NCI-H526 (cell line): ENCODE data around the gene RAB6B.

ENCODE experiments used
- DNase-seq, 2 experiments: peaks; one replicate each; lab custom pipeline; 2025; lab: John Stamatoyannopoulos, UW

RAB6B gene

GRCh38 chr3:133895208-133896001 is at the start of gene RAB6B:
RAB6B (minus strand) TSS chr3:133895882; CDS start chr3:133895466, 416 bp downstream.
- peak; percentile 4 to 84 for DNase-seq

DNA sequence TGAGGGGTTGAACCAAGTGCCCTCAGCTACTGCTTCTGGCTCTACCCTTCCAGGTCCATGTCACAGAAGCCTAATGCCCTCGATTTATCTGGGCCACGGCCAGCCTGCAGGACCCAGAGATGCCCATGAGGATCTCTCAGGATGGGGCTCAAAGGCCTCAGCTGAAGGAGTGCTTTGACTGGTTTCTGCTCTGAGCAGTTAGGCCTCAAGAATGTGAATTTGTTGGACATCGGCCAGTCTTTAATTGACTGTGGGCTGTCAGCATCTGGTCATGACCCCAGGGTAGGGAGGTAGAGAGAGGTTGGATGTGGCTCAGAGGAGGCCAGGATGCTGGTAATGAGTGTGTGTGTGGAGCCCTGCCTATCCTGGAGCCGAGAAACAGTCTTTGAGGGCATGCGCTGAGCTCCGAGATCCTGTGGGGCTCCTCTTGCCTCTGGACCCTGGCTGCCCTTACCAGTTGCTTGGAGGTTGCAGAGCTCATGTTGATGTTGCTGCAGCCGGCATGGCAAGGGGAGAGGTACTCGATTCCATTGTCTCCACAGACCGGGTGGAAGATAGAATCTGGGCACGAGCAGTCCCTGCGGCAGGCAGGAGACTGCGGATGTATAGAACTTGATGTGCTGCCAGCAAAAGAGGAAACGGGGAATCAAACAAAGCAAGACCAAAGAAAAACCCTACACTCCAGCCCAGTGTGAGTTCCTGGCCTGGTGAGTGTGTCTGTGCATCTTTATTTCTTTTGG is 49.1 kb upstream of the RAB6B start:
- DNase-seq, result no peak

DNA sequence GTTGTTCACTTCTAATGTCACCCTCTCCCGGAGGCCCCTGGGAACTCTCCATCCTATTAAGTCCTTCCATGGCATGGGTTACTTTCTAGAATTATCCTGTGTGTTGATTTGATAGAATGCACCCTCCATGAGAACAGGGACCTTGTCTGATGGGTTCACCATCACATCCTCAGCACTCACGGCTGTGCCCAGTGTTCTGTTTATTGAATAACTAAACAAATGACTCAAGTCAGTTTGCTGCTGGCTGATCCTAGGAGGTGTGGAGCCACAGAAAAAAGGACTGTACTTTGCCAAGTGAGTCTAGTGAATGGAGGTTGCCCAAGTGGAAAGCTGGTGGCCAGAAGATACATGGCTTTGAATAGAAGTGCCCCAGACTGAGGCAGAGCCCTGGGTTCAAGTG is 48.5 kb upstream of the RAB6B start:
- no peak for DNase-seq

DNA sequence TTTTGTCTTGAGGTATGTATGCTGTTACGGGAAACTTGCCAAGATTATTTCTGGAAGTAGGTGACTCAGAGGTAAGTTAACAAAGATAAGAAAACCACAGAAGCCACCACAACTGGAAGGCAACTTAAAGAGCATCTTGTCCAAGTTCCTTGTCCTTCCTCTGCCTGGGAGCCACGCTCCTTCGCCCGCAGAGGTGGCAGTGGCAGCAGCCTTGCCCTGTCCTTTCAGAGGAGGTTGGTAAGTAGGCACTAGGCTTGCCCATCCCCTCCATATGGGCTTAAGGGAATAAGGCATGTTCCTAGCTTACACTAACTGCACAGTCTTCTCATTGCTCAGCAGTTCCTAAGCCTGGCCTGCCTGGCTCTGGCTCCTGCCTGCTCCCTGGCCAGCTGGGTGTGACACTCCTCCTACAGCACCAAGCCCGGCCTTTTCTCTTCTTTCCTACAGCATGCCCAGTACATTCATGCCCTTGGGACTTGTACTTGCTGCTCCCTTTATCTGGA is 48.0 kb upstream of the RAB6B start:
- DNase-seq, result no peak

DNA sequence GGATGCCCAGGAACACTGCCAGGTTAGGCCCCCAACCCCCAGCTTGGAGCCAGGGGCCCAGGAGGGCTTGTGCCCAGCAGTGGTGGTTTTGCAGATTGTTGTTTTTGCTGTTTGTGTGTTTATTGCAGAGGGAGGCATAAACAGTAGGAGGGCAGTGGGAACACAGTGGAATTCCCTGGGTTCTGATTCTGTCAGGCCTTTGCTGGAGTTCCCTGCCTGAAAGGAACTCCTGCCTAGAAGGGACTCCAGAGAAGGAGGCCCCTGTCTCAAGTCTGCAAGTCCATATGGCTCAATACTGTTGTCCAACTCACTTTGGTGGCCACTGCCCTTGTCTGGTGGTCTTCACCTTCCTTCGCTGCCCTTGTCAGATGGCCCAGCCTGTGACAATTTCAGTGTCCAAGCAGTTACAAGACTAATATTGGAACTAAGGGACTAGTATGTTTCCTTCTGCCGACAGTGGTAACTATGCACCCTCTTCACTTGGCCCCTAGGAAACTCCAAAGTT is 47.4 kb upstream of the RAB6B start:
- DNase-seq, result no peak

DNA sequence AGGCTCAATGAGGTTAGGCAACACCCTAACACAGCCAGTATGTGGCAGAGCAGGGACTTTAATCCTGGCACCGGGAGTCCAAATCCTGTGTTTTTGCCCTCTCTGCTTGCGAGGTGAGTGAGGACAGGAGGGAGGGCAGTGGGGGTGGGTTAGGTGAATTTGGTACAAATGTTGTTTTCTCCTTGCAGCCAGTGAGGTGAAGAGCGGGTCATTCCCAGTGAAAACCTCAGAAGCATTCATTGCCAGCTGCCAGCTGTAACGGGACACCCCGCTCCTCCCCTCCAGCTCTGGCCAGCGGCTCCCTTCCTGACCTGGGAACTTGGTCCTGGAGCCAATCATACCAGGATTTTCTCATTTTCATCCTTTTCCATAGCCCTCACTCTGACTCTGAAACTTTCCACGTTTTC is 45.7 kb upstream of the RAB6B start:
- DNase-seq, result no peak

DNA sequence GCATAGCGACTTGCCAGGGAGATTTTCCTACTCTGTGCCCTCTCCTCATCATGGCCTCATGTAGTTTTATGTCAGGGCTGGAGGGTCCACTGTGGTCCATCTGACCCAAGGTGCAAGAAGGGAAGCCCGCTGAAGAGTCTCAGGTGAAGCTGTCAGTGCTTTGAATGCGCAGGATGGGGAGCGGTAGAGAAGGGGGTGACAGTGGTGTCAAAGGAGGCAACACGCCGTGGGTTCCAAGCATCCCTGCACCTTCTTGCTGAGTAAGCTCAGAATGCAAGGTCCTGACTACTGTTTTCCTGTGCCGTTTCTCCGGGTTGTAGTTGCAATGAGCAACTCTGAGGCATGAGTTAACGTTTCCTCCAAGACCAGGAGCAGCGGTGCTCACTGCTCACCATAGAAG is 44.9 kb upstream of the RAB6B start:
- no peak for DNase-seq

DNA sequence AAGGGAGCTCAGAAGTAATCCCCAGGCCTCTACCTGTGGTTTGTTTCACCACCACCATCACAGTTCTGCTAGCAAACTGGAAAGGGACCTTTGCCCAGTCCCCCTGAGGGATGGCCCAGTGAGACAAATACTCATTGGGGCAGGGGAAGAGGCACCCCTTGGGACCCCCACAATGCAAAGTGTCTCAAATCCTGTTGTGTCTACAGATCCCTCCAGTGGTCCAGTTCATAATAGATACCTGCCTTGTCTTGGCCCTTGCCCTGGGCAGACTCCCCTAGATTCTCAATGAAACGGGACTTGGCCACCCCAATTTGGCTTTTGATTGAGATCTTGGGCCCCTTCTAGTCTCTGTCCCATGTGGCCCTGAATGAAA is 43.8 kb upstream of the RAB6B start:
- no peak for DNase-seq

DNA sequence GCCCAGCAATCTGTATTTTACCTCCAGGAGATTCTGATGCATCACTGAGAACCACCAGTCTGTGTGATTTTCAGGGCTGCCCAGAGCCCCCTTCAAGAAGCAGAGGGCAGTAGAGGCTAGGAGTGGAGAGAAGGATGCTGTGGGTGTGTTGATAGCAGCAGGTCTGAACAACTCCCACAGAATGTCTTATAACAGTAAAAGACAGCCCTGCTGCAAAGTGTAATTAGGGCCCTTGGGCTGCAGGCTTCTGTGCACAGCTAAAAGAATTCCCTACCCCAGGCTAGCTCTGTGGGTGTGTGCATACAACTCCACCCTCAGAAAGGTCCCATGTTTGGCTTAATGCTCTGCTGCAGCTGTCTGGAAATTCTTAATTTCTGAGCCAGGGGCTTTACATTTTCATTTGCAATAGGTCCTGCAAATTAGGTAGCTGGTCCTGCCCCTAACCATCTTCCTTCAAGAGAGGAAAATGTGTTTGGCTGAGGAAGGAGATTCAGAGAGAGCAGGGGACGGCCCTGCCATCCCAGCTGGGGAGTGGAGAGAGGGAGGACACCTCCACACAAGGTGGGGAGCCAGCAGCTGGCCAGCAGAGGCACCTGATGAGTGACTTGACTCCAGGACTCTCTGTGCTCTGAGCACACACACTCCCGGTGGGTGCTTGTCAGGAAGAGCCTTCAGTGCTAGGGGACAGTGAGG is 43.2 kb upstream of the RAB6B start:
- DNase-seq, result no peak

DNA sequence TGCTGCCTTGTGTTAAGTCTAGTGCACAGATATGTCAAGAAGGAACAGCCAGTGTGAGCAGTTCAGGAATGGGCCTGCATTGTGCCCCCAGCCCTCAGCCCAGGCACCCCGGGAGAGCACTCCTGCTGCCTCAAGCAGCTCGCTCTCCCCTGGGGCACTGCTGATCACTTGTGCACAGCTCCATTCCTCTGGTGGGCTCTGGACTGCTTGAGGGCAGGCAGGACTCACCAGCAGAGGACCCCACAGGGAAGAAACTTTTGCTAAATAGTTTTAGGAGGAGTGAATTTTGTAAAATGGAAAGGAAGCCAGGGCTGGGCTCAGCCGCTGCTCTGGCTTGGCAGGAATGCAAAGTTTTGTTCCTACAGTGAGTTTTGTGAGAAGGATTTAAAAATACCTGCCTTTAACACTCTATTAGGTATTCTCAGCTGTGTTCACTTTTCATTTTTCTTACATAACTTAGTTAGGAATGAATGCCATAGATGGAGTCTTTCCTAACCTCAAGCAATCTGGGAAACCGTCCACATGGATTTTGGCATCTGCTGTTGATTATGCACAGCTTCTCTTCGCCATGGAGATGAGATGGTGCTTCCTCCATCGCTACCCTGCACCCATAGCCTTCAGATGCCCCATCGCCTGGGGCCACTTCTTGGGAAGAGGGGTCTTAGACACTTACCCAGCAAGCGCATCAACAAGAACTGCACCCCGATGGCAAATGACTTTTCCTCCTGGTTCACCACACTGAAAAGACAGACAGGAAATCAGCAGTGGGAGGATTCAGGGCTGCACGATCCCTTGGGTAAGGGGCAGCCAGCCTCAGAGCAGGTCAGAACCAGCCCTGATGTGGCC is 42.3 kb upstream of the RAB6B start:
- DNase-seq, result no peak

DNA sequence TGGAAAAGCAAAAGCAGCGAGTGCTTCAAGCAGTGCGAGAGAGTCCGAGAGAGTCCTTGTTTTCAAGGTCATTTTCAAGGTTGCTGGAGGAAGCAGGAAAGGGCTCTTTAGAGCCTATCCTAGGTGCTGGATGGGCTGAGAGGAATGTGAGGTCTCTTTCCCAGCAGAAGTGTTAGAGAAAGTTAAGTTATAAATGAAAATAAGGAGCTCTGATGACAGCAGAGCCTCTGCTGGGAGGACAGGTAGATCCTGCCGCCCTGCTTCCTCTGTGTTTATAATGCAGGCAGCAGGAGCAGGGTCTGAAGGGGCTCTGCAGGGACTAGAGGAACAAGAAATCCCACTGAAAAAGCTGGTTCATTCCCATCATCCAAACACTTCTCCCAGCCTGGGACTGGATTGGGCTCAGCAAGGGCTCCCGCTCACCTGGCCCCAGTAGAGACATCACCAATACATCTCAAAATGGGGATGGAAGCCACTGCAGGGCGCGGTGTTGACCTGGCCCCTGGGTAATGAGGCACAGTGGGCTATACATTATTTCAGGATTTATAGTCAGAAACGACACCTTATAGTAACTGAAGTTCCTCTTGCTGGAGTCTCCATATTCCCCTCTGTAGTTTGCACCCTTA is 41.5 kb upstream of the RAB6B start:
- no peak for DNase-seq

DNA sequence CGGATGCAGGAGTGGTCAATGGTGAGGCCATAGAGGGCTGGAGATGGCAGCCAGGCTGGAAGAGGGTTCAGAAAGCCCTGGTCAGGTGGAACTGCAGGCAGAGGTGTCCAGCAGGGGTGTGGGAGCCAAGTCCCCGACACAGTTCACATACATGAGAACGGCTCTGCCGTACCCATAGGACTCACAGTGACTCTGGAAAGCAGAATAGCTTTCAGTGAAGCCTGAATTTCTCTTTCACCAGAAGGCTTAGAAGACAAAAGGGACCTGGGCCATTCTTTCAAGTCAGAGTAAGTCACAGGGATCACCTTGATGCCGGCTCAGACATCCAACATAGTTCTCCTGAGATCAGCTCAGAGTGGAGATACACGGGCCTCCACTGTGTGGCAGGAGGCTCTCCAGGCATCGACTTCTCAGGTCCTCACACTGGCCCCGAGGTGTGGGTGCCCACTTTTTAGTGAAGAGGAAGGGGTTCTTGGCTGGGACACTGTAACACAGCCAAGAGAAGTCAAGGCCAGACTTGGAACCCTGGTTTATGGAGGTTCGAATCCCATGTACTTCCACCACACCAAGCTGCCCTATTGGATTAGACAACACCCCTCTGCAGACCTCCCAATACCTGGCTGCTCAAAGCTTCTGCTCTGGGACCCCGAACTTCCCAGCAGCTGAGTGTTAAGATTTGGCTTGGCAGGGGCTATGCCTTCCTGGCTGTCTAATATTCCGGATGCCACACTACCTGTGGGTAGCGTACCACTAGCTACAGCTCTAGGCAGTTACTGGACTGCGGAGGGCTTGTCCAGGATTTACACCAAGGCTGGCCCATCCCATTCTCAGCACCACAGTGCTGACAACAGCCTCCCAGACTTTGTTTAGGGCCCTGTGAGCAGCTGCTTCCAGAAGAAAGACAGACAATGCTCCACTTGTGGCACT is 40.4 kb upstream of the RAB6B start:
- DNase-seq, result no peak

DNA sequence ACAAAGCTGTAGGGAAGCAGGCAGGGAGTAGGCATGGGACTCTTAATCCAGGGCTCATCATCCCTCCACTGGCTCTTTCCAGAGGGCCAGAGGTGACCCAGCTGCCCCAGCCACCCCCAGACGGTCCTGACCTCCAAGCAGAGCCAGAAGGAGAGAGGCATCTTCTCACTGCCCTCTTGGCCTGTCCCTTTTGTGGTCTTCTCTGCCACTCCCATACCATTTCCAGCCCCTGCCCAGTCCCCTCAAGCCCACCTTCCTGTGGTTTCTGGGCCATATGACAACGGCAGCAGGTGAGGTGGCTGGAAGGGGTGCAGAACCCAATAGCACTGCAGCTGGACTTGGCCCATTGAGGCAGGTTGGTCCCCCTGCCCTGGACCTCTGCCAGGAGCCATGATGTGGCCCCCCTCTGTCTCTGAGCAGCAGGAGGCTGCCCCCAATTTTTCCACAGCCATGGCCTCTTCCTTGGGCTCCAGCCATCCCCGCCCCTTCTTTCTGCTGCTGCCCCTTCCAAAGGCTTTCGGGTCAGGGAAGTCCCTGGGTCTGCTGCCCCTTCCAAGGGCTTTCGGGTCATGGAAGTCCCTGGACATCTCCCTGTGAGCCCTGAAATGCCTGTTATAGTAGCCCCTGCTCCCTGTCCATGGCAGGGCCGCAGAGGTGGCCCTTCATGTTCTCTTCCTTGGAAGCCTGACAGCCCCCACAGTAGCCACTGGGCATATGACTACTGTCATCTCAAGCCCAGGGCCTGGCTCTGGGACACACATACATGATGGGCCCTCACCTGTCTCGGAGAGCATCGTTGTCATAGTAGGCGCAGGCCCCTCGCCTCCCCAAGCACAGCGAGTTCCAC is 39.5 kb upstream of the RAB6B start:
- DNase-seq, result no peak

GRCh38 chr3:133934073-133934970 is 38.6 kb upstream of the RAB6B start:
- DNase-seq, result no peak

- no peak for DNase-seq
Observed at GRCh38 chr3:133933097-133934024, 37.7 kb upstream of the RAB6B start.

DNA sequence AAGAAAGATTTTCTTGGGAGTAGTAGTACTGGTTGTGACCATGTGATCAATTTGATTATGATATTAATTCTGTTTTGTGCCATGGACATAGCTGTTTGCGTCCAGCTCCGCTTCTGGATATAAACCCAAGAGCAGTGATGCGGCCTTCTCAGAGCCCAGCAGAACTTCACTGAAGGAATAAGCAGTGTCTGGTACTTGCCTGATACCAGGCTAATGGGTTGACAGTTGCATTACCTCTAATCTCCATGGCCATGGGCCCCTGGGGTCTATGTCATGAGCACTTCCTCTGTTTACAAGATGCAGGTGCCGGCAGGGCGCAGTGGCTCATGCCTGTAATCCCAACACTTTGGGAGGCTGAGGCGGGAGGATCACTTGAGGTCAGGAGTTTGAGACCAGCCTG is 36.3 kb upstream of the RAB6B start:
- DNase-seq, result no peak

- DNase-seq, result no peak
Observed at GRCh38 chr3:133931084-133931483, 35.4 kb upstream of the RAB6B start.
